Skeletal muscle cell (primary cell): Measurements from ENCODE around the gene DHX40.
A peak's percentile ranks its signal among the peaks of the same experiment; 100 is the strongest.

Source experiments
- DNase-seq: peaks from one replicate; pipeline ENCODE4 v3.0.0-alpha.2; 2010; ENCODE audit warnings: low read depth
- H3K4me3 ChIP-seq: 2 replicates; pipeline ENCODE4 v1.5.1; 2011; ENCODE audit warnings: low read depth, mild to moderate bottlenecking, control low read depth, low read length, moderate library complexity

The DHX40 gene

DNA sequence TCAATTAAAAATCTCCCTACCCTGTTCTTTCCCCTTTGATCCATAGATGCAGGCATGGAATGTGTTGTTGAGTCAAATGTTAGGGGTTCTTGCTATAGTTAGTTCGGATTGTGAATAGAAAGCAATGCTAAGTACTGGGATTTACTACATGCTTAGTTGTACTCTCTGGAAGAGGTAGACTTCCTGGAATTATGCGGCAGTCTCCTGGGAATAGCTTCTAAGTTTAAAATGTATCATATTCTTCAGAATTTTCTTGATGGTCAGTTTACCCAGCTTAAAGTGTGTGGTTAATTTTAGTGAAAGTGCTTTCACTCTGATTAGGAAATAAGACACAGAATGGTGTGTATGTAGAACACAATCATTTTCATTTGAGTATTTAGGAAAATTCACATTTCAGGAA is 57.7 kb downstream of the DHX40 start:
- DNase-seq = no peak
- H3K4me3 ChIP-seq = peak overlapping the region; percentile 15

DNA sequence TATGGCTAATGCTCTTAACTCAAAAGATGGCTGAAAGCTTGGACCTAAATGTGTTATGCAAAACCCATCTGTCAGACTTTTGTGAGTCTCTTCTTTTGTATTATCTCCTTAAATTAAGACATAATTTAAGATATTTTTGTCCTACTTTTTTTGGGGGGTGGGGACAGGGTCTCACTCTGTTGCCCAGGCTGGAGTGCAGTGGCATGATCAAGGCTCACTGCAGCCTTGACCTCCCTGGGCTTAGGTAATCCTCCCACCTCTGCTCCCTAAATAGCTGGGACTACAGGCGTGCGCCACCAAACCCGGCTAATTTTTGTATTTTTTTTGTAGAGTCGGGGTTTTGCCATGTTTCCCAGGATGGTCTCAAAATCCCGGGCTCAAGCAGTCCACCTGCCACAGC is 61.3 kb downstream of the DHX40 start:
- no peak overlapping the region for H3K4me3 ChIP-seq
- DNase-seq = no peak

GRCh38 chr17:59627274-59627673 is 61.9 kb downstream of the DHX40 start:
- DNase-seq = no peak
- no peak overlapping the region for H3K4me3 ChIP-seq

- H3K4me3 ChIP-seq = no peak overlapping the region
Measured at GRCh38 chr17:59627770-59628171, 62.4 kb downstream of the DHX40 start.

DNA sequence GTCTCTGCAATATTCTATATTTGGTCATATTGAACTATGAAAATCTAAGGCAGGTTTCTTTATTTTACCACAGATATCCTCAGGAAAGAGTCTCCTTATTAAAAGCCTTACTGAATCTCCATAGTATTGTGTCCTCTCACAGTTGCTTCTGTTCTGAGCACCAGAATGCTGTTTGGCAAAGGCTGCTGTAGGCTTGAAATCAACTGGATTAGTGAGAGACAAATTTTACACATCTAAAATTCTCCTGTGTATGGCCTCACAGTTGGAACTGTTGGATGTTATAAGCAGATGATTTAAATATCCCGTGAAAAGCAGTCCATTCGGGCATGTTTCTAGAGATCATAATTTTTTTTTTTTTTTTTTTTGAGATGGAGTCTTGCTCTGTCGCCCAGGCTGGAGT is 63.8 kb downstream of the DHX40 start:
- no peak for DNase-seq
- H3K4me3 ChIP-seq = no peak overlapping the region

More at GRCh38 chr17:59627770-59628171, 62.4 kb downstream of the DHX40 start:
- DNase-seq = no peak

DNA sequence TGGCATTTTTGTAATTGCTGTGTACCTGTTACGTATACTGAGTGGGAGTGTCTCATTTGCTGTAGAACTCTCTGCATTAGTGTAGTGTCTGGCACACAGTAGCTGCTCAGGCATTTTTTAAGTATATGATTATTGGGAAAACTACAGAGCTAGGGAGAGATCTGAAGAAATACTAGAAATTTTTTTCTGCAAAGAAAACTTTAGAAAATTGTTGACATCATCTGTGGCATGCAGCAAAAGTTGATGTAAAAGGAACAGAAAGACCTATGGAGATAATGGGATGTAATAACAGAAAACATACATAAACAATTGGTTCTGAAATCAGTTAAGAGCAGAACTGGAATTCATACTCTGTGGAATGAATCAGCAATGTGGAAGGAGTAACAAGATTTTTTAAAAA is 65.9 kb downstream of the DHX40 start:
- no peak overlapping the region for H3K4me3 ChIP-seq
- no peak for DNase-seq

DNA sequence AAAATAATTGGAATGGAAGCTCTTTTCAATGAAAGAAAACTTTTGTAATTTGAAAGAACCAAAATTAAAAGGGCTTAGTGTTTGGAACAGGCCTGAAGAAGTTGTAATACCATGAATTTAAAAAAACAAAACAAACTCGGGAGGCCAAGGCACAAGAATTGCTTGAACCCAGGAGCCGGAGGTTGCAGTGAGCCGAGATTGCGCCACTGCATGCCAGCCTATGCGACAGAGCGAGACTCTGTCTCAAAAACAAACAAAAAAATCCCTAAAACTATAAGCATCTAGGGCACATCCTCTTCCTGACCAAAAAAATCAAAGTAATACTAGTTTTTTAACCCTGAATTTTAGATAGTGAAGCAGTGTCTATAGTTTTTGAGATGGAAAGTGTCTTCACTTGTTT is 67.0 kb downstream of the DHX40 start:
- DNase-seq = no peak
- no peak overlapping the region for H3K4me3 ChIP-seq

DNA sequence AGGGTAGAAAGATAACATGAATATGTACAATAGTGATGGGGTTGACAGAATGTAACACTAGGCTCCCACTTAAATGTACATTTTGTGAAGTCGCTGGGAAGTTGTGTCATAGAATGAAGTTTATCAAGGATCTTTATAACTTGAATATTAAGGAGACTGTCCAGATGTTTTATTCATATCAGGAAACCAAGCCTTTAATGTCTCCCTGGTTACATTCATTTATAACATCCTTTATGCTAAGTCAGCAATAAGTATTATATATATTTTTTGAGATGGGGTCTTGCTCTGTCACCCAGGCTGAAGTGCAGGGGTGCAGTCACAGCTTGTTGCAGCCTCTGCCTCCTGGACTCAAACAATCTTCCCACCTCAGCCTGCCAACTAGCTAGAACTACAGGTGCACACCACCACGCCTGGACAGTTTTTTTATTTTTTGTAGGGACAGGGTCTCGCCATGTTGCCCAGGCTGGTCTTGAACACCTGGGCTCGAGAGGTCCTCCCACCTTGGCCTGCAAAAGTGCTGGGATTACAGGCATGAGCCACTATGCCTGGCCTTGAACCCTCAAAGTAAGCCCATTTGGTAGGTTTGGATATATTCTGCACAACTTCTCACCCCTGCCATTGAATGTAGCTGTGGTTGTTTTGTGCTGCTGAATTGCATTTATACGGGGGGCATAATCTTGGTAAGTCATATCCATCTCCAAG is 68.4 kb downstream of the DHX40 start:
- no peak for DNase-seq
- H3K4me3 ChIP-seq = no peak overlapping the region

DNA sequence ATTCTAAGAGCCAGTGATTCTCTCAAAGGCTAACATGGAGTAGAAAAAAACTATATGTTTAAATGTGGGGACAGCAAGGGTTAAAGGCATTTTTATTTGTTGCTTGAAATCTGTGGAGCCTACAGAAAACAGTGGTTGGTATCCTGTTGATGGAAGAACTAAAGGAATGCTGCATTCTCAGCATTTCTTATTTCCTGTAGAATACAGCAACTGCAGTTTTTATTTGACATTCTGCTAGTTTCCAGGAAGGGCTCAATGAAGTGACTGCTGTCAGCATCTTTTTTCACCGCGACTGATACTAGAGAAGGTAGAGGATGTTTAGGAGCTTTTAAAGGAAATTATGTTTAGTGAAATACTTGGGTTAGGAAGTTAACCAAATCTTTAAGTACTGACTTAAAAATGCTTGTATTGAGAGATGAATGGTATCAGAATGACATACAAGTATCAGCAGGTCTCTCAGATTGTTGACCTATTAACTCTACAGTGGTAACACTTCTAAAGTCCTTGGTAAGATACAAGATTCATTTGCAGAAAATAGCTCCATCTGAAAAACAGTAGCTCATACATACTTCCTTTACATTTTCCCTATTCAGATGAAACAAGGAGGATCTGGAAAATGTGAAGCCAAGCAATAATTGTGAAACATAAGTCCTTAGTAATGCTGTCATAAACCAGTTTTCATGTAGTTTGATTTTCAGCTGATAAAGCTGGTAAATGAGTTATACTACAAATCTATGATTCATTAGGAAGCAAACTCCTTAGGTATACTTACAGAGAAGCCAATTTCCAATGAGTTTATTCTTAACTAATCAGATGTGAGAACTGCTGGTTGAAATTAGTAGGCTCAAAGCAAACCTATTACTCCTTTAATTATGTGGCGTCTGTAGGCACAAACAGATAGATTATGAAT is 69.5 kb downstream of the DHX40 start:
- H3K4me3 ChIP-seq = no peak overlapping the region
- no peak for DNase-seq

DNA sequence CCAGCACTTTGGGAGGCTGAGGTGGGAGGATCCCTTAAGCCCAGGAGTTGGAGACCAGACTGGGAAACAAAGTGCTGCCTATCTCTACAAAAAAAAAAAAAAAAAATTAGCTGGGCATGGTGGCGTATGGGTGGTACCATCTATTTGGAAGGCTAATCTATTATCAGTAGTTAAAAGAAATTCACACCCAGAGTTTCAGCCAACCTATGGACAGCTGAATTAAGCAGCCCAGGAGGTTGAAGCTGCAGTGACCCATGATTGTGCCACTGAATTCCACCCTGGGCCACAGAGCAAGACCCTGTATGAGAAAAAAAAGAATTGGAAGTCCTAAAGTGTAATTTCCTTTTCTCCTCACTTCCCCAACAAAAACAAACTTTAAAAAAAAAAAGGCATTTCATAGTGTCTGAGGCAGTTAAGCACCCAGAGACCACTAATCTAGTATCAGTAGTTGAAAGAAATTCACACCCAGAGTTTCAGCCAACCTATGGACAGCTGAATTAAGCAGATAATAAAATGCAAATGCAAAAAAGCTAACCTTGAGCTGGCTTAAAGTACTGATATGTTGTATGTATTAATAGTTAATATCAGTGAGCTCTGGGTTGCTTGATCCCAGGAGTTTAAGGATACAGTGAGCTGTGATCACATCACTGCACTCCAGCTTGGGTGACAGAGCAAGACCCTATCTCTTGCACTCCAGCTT is 72.4 kb downstream of the DHX40 start:
- no peak for DNase-seq
- H3K4me3 ChIP-seq = no peak overlapping the region

- DNase-seq = no peak
- no peak overlapping the region for H3K4me3 ChIP-seq
Measured at GRCh38 chr17:59638553-59638952, 73.1 kb downstream of the DHX40 start.

GRCh38 chr17:59641799-59642484 is 76.5 kb downstream of the DHX40 start:
- no peak for DNase-seq
- no peak overlapping the region for H3K4me3 ChIP-seq

- DNase-seq = no peak
- no peak overlapping the region for H3K4me3 ChIP-seq
Measured at GRCh38 chr17:59642565-59642964, 77.2 kb downstream of the DHX40 start.

DNA sequence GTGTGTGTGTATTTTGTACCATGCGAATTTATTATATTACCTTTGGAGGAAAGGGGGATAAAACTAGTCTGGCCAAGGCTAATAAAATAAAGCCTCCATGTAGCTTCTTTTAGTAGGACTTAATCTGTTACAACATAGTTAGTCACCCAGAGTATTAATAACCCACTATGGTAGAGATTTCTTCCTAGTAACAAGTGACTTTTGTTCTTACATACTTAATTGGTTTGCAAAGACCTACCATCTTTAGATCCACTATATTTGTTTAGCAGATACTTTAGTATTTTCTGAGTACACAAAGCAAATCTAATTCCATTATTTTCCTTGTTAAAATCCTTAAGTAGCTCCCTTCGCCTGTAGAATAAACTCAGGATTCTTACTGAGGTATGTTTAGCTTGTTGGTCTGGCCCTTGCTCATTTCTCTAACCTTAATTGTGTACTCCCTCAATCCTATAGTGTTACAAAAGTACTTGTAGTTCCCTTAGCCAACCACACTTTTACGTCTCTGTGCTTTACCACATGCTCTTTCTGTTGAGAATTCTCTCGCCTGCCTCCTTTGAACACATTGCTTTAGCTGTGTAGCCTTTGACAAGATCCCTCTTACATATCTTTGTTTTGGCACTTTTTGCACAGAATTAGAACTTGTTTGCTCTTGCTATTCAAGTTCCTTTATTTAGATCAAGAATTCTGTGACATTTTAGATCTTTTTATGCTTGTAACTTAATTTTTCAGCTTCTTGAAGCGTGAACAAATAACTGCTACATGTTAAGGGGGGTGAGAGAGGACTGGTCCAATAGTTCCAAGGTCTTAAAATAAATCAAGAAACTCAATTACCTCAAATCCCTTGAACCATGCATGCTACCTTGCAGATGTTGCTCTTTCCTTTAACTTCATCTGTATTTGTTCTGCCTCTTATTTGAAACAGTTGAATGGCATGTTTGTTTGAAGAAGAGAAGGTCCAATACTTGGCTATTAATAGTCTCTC is 78.0 kb downstream of the DHX40 start:
- no peak overlapping the region for H3K4me3 ChIP-seq

GRCh38 chr17:59647288-59647687 is 81.9 kb downstream of the DHX40 start:
- DNase-seq = no peak
- H3K4me3 ChIP-seq = no peak overlapping the region

More for the DNA sequence above, 78.0 kb downstream of the DHX40 start:
- no peak for DNase-seq

DNA sequence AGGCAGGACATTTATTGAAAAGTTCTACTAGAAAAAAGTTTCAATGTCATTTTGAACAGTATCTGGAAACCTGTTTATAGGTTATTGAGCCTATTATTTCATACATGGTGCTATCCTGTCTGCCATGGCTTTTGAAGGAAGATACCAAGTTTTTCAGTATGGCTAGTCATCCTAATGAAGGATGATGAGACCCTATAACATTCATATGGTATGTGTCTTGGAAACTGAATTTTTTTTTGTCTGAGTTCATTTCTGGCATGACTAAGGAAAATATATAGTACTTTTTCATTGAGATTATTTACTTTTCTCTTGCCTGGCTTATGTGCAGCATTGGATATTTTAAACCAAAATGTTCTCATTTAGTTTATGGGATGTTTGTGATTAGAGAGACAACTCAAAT is 84.5 kb downstream of the DHX40 start:
- no peak overlapping the region for H3K4me3 ChIP-seq
- no peak for DNase-seq

DNA sequence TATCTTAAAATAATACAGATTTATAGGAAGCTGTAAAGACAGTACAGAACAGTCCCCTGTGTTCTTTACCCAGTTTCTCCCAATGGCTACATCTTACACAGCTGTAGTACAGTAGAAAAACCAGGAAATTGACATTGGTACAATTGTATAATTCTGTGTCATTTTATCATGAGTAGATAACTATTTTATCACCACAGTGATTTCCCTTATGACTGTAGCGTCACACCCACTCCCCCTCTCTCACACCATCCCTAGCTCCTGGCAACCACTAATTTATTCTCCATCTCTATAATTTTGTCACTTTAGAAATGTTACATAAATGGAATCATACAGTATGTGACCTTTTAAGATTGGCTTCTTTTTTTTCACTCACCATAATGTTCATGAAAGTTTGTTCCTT is 85.2 kb downstream of the DHX40 start:
- no peak for DNase-seq
- H3K4me3 ChIP-seq = no peak overlapping the region

DNA sequence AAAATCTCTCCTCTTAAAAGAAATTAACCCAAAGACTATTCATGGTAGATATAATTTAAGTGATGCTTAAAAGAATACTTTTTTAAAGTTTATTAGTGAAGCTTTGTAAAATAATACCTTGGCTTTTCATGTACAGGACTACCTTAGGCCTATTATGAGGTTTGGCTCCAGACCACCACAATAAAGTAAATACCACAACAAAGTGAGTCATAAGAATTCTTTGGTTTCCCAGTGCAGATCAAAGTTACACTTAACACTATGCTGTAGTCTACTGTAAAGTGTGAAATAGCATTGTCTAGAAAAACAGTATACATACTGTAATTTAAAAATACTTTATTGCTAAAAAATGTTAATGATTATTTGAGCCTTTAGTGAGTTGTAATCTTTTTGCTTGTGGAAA is 85.9 kb downstream of the DHX40 start:
- DNase-seq = no peak

DNA sequence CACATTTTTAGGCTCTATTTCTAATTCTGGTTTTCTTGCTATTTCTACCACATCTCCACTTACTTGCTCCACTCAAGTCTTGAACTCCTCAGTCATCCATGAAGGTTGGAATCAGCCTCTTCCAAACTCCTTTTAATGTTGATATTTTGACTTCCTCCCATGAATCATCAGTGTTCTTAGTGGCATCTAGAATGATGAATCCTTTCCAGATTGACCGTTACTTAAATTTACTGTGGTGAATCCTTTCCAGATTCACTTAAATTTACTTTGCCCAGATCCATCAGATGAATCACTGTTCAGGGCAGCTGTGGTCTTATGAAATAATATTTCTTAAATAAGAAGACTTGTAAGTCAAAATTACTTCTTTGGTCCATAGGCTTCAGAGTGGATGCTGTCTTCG is 86.7 kb downstream of the DHX40 start:
- DNase-seq = peak; percentile 30
- H3K4me3 ChIP-seq = no peak overlapping the region

More for the DNA sequence above, 85.9 kb downstream of the DHX40 start:
- H3K4me3 ChIP-seq = no peak overlapping the region
